ENCODE results near the gene SRGAP2C.
"Not testable (repeated sequence)": the region's sequence is repeated elsewhere in the genome, so short reads cannot be mapped to it uniquely, and the experiment has no call there.

DNA sequence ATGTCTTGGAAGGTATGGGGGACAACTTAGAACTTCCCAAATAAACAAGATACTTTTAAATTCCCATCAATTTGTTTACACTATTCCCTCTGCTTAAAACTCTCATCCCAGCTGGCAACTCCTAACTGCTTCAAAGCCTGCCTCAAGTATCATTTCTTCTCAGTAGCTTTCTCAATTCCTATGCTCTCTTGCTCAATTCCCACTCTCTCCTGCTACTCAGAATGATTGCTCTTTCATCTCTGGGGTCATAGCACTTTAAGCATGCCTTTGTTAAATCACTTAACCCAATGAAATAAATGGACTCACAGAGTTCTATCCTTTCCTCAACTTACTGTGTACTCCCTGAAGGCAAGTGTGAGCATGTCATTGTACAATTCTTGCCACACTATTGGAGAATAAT lies 19.5 kb upstream of the SRGAP2C start:
- TF ChIP-seq, protein P1, sequence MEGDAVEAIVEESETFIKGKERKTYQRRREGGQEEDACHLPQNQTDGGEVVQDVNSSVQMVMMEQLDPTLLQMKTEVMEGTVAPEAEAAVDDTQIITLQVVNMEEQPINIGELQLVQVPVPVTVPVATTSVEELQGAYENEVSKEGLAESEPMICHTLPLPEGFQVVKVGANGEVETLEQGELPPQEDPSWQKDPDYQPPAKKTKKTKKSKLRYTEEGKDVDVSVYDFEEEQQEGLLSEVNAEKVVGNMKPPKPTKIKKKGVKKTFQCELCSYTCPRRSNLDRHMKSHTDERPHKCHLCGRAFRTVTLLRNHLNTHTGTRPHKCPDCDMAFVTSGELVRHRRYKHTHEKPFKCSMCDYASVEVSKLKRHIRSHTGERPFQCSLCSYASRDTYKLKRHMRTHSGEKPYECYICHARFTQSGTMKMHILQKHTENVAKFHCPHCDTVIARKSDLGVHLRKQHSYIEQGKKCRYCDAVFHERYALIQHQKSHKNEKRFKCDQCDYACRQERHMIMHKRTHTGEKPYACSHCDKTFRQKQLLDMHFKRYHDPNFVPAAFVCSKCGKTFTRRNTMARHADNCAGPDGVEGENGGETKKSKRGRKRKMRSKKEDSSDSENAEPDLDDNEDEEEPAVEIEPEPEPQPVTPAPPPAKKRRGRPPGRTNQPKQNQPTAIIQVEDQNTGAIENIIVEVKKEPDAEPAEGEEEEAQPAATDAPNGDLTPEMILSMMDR (IDR thresholded peaks at IDR 0.05; ENCODE audit: insufficient read depth, low read length, poor library complexity, severe bottlenecking), result not testable (repeated sequence)
- not testable (repeated sequence) for TF ChIP-seq EZH2phosphoT487 (conservative IDR thresholded peaks at IDR 0.05; ENCODE audit: low read length)

Data from SU-DHL-6 (cell line).